Dendritic cell treated with granulocyte-macrophage colony-stimulating factor and Interleukin-4, amounts not matched to agents 40 ng/mL and 50 ng/mL, for 4 days (primary cell): Measurements from ENCODE around the gene CGGBP1.
A peak's percentile ranks its signal among the peaks of the same experiment; 100 is the strongest.

Experiments used
- H3K27ac Mint-ChIP-seq: one replicate; pipeline ENCODE4 v1.8.0; 2022; ENCODE audit warnings: mild to moderate bottlenecking, mixed read lengths
- H3K27me3 Mint-ChIP-seq: one replicate; pipeline ENCODE4 v1.8.0; 2022; ENCODE audit warnings: mild to moderate bottlenecking, mixed read lengths
- H3K36me3 Mint-ChIP-seq: one replicate; pipeline ENCODE4 v1.8.0; 2022; ENCODE audit warnings: low read depth, mixed read lengths
- H3K4me1 Mint-ChIP-seq: one replicate; pipeline ENCODE4 v1.8.0; 2022; ENCODE audit warnings: low read depth, mixed read lengths
- H3K4me3 Mint-ChIP-seq: one replicate; pipeline ENCODE4 v1.8.0; 2022; ENCODE audit warnings: mild to moderate bottlenecking, moderate library complexity, mixed read lengths
- H3K9me3 Mint-ChIP-seq: one replicate; pipeline ENCODE4 v1.8.0; 2022; ENCODE audit warnings: mixed read lengths
- intact Hi-C: fragments of 100-400 bp; cut with micrococcal nuclease; formaldehyde crosslinking; loops from one replicate; pipeline ENCODE4 v1.15.0; 2022

Gene CGGBP1, protein sequence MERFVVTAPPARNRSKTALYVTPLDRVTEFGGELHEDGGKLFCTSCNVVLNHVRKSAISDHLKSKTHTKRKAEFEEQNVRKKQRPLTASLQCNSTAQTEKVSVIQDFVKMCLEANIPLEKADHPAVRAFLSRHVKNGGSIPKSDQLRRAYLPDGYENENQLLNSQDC

DNA sequence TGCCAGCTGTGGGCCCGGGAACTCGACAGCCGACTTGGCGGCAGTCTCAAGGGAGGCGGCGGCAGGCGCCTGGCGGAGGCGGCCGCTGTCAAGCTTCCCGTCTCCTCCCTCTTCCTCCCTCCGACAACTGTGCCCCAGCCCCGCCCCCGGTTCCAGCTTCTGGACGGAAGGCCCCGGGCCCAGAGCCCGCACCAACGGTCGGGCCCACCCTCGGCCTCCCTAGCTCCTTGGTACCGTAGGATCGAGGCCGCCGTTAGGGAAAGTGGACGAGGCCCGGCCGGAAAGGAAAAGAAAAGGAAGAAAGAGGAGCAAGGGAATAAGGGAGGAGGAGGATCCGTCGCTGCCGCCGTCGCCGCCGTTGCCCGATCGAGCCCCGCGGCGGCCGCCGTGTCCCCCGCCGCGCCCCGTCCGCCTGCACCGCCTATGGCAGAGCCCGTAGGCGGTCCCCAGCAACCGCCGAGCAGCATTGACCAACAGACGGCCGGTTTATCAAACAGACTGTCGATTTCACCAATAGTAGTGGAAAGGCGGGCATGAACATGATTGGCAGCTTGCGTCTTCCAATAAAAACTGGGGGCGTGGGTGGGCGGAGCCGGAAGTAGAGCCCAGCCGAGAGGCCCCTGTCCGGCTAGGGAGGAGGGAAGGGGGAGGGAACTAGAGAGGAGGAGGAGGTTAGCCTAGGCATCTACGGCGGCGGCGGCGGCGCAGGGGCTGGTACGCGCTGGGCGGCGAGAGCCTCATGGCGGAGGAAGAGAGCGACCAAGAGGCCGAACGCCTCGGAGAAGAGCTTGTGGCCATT lies at the start of gene CGGBP1, which contains the start of gene ZNF654:
Gene CGGBP1, minus strand, starts transcription at position 425 of the 799 bp plus-strand sequence. CDS start 3,029 bp downstream, outside the sequence.
Gene ZNF654, plus strand, starts transcription at position 675 of the 799 bp plus-strand sequence. Its CDS starts 65 bp downstream, at position 740.
- Mint-ChIP-seq H3K9me3 (no peaks in the 10 kb centered on the region), H3K4me1 (peaks cover 36% of the 10 kb centered on the region), H3K4me3 (peak within 1 kb of the TSS; percentile 96), H3K27me3 (no peaks in the 10 kb centered on the region), H3K27ac (peak within 1 kb of the TSS; percentile 92), H3K36me3 (peaks cover 40% of the 10 kb centered on the region)
- intact Hi-C loops: loop anchor here (1.0 to 5.0 kb wide), 4 partner anchors 28 to 831 kb away; partner anchors contain the start of gene CHMP2B

DNA sequence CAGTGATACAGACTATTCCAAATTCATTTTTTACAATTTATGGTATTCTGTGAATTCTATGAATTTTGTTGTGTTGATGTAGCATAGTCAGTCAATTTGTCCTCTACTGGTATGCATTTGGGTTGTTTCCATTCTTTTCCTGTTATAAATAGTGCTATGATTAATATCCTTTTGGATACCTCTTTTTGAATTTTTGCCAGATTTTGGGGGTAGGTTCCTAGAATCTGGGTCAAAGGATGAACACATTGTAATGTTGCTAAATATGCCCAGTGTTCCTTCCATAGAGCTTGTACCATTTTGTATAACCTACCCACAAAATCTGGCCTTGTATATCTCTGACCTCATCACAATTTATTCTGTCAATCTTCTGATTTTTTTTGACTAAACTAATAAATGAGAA lies 46.5 kb upstream of the CGGBP1 start:
- Mint-ChIP-seq H3K9me3 (no peaks in the 10 kb centered on the region), H3K36me3 (peaks cover 29% of the 10 kb centered on the region), H3K27ac (no peak overlapping the region), H3K4me3 (no peak overlapping the region), H3K27me3 (no peaks in the 10 kb centered on the region), H3K4me1 (no peaks in the 10 kb centered on the region)
- intact Hi-C loops: loop anchor here (5.0 kb wide), 1 partner anchor 338 kb away; no protein-coding TSS in a partner anchor

GRCh38 chr3:88101142-88101541 lies 42.3 kb upstream of the CGGBP1 start:
- intact Hi-C loops: no loop called here
- no peaks in the 10 kb centered on the region for H3K4me1 Mint-ChIP-seq
- H3K27ac Mint-ChIP-seq: no peak overlapping the region
- H3K4me3 Mint-ChIP-seq: no peak overlapping the region
- H3K36me3 Mint-ChIP-seq: peaks cover 42% of the 10 kb centered on the region
- H3K9me3 Mint-ChIP-seq: peaks cover 9% of the 10 kb centered on the region
- H3K27me3 Mint-ChIP-seq: no peaks in the 10 kb centered on the region

- H3K36me3 Mint-ChIP-seq: peaks cover 63% of the 10 kb centered on the region
- no peak overlapping the region for H3K4me3 Mint-ChIP-seq
Observed at GRCh38 chr3:88093266-88093665, 34.5 kb upstream of the CGGBP1 start.

DNA sequence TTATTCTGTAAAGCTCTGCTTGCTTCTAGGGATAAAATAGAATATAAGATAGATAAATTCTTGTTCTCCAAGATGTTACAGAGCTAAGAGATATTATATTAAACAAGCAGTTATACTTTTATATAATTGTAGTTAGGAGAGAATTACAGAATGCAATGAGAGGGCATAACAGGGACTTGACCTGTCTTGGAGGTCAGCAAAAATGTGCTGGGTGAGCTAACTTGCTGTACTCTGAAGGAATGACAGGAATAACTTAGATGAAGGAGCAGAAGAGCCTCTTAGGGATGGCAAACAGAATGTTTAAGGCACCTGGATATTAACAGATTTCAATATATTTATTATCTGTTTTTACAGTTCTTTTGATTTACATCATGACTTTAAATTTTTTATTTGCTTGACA lies 33.5 kb upstream of the CGGBP1 start:
- no peak overlapping the region for H3K27ac Mint-ChIP-seq
- H3K9me3 Mint-ChIP-seq: no peaks in the 10 kb centered on the region
- H3K36me3 Mint-ChIP-seq: peaks cover 60% of the 10 kb centered on the region
- intact Hi-C loops: no loop called here
- no peaks in the 10 kb centered on the region for H3K4me1 Mint-ChIP-seq
- no peak overlapping the region for H3K4me3 Mint-ChIP-seq
- H3K27me3 Mint-ChIP-seq: no peaks in the 10 kb centered on the region

More at GRCh38 chr3:88093266-88093665, 34.5 kb upstream of the CGGBP1 start:
- no peaks in the 10 kb centered on the region for H3K4me1 Mint-ChIP-seq
- H3K27ac Mint-ChIP-seq: no peak overlapping the region
- peaks cover 9% of the 10 kb centered on the region for H3K9me3 Mint-ChIP-seq
- H3K27me3 Mint-ChIP-seq: no peaks in the 10 kb centered on the region
- intact Hi-C loops: no loop called here

DNA sequence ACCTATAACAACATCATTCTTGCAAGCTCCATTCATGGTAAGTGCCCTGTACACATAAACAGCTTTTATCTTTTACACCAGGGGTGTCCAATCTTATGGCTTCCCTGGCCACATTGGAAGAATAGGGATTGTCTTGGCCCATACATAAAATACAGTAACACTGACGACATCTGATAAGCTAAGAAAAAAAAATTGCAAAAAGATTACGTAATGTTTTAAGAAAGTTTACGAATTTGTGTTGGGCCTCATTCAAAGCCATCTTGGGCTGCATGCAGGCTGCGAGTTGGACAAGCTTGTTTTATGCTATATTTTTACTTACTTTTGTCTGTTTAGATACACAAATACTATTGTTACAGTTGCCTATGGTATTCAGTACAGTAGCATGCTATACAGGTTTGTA lies 31.9 kb upstream of the CGGBP1 start:
- Mint-ChIP-seq H3K9me3 (no peaks in the 10 kb centered on the region), H3K4me3 (no peak overlapping the region), H3K4me1 (no peaks in the 10 kb centered on the region), H3K27me3 (no peaks in the 10 kb centered on the region), H3K27ac (no peak overlapping the region), H3K36me3 (peaks cover 60% of the 10 kb centered on the region)
- intact Hi-C loops: no loop called here

DNA sequence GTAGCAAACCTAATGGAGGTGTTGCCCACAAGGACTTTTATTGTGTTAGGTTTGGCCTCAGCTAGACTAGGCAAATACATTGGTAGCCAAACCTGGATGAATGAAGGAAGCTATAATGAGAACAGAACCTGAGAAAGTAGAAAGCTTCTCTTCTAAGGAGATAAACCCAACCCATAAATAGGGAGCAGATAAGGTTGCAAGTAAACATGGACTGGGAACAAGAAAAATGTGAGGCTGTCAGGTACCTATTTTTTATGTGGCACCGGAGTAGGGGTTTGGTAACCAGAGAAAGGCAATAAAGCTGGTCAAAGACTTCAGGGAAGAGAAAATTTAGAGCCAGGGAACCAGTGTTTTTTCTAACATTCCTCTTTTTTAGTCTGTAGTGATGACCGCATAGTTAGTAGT lies 25.3 kb upstream of the CGGBP1 start:
- intact Hi-C loops: no loop called here
- Mint-ChIP-seq H3K9me3 (no peaks in the 10 kb centered on the region), H3K27ac (no peak overlapping the region), H3K4me1 (peaks cover 27% of the 10 kb centered on the region), H3K36me3 (peaks cover 34% of the 10 kb centered on the region), H3K4me3 (no peak overlapping the region), H3K27me3 (no peaks in the 10 kb centered on the region)

DNA sequence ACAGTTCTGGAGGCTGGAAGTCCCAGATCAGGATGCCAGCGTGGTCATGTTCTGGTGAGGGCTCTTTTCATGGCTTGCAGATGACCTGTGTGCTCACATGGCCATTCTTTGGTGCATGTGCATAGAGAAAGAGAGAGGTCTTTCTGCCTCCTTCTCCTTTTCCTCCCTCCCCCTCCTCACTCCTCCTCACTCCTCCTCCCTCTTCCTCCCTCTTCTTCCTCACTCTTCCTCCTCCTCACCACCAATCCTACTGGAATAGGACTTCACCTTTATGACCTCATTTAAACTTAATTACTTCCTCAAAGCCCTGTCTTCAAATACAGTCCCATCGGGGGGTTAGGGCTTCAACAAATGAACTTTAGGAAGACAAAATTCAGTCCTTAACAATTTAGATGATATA lies 24.0 kb upstream of the CGGBP1 start:
- intact Hi-C loops: no loop called here
- H3K4me1 Mint-ChIP-seq: peaks cover 37% of the 10 kb centered on the region
- H3K9me3 Mint-ChIP-seq: no peaks in the 10 kb centered on the region
- H3K4me3 Mint-ChIP-seq: no peak overlapping the region
- no peak overlapping the region for H3K27ac Mint-ChIP-seq
- peaks cover 25% of the 10 kb centered on the region for H3K36me3 Mint-ChIP-seq
- H3K27me3 Mint-ChIP-seq: no peaks in the 10 kb centered on the region

DNA sequence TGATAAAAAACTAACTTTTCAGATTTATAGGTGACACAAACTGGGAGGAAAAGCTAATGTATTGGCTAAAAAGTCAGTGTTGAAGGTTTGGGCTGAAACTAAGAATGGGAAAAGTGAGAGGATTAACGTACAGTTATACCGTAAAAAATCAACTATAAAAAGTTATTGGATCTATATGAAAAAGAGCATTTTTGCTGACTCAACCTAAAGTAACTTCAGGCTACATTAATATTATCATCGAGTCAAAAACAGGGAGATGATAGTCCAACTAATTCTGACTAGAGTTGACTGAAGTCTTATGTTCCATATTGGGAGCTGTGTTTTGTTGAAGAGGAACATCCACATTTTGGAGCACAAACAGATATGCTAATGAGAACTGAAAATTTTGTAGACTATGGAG lies 20.1 kb upstream of the CGGBP1 start:
- Mint-ChIP-seq H3K27me3 (no peaks in the 10 kb centered on the region), H3K9me3 (no peaks in the 10 kb centered on the region), H3K4me1 (peaks cover 55% of the 10 kb centered on the region), H3K36me3 (peaks cover under 1% of the 10 kb centered on the region), H3K4me3 (no peak overlapping the region), H3K27ac (no peak overlapping the region)
- intact Hi-C loops: no loop called here

- Mint-ChIP-seq H3K4me1 (peaks cover 52% of the 10 kb centered on the region), H3K9me3 (no peaks in the 10 kb centered on the region), H3K27ac (no peak overlapping the region), H3K36me3 (peaks cover under 1% of the 10 kb centered on the region), H3K4me3 (no peak overlapping the region), H3K27me3 (no peaks in the 10 kb centered on the region)
- intact Hi-C loops: no loop called here
Observed at GRCh38 chr3:88076712-88077111, 17.9 kb upstream of the CGGBP1 start.

DNA sequence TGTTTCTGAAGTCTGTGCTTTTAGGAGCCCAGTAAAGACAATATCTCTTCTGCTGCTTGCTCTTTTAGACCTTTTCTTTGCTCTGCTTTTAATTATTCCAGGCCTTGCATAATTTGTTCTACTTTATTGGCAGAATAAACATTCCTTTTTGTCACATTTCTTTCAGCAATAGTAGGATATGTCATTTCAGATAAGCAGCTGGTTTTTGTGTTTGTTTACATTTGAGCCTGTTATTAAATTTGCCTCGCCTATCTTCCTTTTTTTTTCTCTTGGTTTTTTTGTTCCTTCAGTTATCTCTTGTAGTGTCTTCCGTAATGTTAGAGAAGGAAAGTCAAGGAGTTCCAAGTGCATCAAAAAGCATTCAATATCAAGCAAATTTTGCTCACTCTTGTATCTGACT lies 16.7 kb upstream of the CGGBP1 start:
- H3K4me3 Mint-ChIP-seq: no peak overlapping the region
- no peaks in the 10 kb centered on the region for H3K27me3 Mint-ChIP-seq
- H3K36me3 Mint-ChIP-seq: peaks cover 6% of the 10 kb centered on the region
- intact Hi-C loops: no loop called here
- peak overlapping the region; percentile 1 for H3K27ac Mint-ChIP-seq
- peaks cover 45% of the 10 kb centered on the region for H3K4me1 Mint-ChIP-seq
- H3K9me3 Mint-ChIP-seq: no peaks in the 10 kb centered on the region

DNA sequence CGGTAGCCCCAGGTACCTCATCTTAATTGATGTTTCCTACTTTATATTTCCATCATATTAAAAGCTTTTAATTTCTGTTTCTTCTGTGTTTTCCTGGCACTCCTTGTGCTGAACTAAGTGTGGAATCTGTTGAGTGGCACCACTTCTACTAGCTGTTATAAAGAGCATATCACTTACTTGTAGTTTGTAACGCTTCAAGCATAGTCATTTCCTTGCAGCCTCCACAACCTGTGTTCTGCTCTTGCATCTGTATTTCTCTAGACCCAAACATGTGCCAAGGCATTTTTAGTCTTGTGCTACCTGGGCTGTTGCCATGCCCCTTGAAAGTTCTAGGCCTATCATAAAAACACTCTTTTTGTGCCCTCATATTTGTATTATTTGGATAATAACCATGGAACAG lies 16.3 kb upstream of the CGGBP1 start:
- no peak overlapping the region for H3K27ac Mint-ChIP-seq
- intact Hi-C loops: no loop called here
- H3K4me3 Mint-ChIP-seq: no peak overlapping the region
- H3K27me3 Mint-ChIP-seq: no peaks in the 10 kb centered on the region
- H3K9me3 Mint-ChIP-seq: no peaks in the 10 kb centered on the region
- H3K4me1 Mint-ChIP-seq: peaks cover 45% of the 10 kb centered on the region
- peaks cover 6% of the 10 kb centered on the region for H3K36me3 Mint-ChIP-seq

DNA sequence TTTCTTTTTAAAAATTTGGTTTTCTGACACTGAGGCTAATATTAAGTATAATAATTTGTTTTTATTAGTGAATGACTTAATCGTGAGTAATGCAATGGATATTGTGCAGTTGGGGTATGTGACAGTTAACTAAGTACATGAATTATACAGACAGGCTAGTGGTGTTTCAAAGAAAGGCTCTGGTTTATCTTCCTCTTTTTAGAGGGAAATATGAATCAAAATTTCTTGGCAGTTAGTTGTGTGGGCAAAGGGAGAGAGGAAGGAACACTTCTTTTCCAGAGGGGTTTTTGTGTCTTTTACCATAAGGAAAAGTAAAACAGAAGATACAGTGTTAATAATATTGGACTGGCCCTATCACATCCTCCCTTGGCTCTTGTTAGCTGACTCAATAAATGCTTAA lies 2.9 kb upstream of the CGGBP1 start:
- Mint-ChIP-seq H3K27me3 (no peaks in the 10 kb centered on the region), H3K9me3 (no peaks in the 10 kb centered on the region), H3K4me3 (peak overlapping the region; percentile 28), H3K36me3 (peaks cover 19% of the 10 kb centered on the region), H3K4me1 (peaks cover 37% of the 10 kb centered on the region), H3K27ac (peak overlapping the region; percentile 53)
- intact Hi-C loops: no loop called here

GRCh38 chr3:88059380-88060170 lies 770 bp upstream of the CGGBP1 start:
- no peaks in the 10 kb centered on the region for H3K9me3 Mint-ChIP-seq
- H3K4me1 Mint-ChIP-seq: peaks cover 44% of the 10 kb centered on the region
- no peaks in the 10 kb centered on the region for H3K27me3 Mint-ChIP-seq
- H3K4me3 Mint-ChIP-seq: peak overlapping the region; percentile 96
- peaks cover 38% of the 10 kb centered on the region for H3K36me3 Mint-ChIP-seq
- intact Hi-C loops: loop anchor here (1.0 to 5.0 kb wide), 4 partner anchors 29 to 832 kb away; partner anchors contain the start of gene CHMP2B
- peak overlapping the region; percentile 92 for H3K27ac Mint-ChIP-seq
